ENCODE results near the gene AMBRA1.

- TF ChIP-seq, protein P1, sequence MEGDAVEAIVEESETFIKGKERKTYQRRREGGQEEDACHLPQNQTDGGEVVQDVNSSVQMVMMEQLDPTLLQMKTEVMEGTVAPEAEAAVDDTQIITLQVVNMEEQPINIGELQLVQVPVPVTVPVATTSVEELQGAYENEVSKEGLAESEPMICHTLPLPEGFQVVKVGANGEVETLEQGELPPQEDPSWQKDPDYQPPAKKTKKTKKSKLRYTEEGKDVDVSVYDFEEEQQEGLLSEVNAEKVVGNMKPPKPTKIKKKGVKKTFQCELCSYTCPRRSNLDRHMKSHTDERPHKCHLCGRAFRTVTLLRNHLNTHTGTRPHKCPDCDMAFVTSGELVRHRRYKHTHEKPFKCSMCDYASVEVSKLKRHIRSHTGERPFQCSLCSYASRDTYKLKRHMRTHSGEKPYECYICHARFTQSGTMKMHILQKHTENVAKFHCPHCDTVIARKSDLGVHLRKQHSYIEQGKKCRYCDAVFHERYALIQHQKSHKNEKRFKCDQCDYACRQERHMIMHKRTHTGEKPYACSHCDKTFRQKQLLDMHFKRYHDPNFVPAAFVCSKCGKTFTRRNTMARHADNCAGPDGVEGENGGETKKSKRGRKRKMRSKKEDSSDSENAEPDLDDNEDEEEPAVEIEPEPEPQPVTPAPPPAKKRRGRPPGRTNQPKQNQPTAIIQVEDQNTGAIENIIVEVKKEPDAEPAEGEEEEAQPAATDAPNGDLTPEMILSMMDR (IDR thresholded peaks at IDR 0.05): no peak
- TF ChIP-seq POLR2A (IDR thresholded peaks at IDR 0.05) (no peak), EP300 (IDR thresholded peaks at IDR 0.05; ENCODE audit: low read depth) (no peak)
Observed at GRCh38 chr11:46557684-46558151, 36.1 kb downstream of the AMBRA1 start.

Measured in transverse colon (tissue), 3 donors.